GM10266 (cell line): ENCODE data around the gene GLDN.

ENCODE experiments used
- DNase-seq: peaks from one replicate; pipeline ENCODE4 v3.0.0; 2012; ENCODE audit errors: extremely low spot score
- TF ChIP-seq, protein P1 (sequence below): IDR thresholded peaks from 2 replicates; pipeline ENCODE4 v1.5.1; 2012; ENCODE audit warnings: mild to moderate bottlenecking, low read depth; ENCODE audit not compliant: control insufficient read depth, insufficient read depth; ENCODE audit errors: missing control alignments

GLDN gene

GRCh38 chr15:51322621-51323296 lies 18.7 kb upstream of the GLDN start:
- TF ChIP-seq, protein P1, sequence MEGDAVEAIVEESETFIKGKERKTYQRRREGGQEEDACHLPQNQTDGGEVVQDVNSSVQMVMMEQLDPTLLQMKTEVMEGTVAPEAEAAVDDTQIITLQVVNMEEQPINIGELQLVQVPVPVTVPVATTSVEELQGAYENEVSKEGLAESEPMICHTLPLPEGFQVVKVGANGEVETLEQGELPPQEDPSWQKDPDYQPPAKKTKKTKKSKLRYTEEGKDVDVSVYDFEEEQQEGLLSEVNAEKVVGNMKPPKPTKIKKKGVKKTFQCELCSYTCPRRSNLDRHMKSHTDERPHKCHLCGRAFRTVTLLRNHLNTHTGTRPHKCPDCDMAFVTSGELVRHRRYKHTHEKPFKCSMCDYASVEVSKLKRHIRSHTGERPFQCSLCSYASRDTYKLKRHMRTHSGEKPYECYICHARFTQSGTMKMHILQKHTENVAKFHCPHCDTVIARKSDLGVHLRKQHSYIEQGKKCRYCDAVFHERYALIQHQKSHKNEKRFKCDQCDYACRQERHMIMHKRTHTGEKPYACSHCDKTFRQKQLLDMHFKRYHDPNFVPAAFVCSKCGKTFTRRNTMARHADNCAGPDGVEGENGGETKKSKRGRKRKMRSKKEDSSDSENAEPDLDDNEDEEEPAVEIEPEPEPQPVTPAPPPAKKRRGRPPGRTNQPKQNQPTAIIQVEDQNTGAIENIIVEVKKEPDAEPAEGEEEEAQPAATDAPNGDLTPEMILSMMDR, result no peak
- DNase-seq, result no peak

GRCh38 chr15:51323749-51324148 lies 17.7 kb upstream of the GLDN start:
- TF ChIP-seq, protein P1, result no peak
- no peak for DNase-seq

DNA sequence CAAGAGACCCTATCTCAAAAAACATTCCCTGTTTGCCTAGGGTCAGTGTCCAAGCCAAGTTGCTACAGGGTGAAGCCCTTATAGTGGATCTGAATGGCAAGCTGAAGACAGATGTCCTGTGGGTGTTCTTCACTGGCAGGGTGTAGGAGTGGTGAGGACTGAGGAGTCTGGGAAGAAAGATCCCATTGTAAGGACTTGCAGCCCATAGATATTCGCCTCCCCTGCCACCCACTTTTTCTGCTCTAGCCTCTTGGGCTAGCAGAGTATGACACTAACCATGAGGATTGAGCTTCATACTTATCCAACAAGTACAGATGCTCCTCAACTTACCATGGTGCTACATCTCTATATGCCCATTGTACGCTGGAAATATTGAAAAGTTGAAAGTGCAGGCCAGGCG lies 16.3 kb upstream of the GLDN start:
- TF ChIP-seq, protein P1, result no peak

DNA sequence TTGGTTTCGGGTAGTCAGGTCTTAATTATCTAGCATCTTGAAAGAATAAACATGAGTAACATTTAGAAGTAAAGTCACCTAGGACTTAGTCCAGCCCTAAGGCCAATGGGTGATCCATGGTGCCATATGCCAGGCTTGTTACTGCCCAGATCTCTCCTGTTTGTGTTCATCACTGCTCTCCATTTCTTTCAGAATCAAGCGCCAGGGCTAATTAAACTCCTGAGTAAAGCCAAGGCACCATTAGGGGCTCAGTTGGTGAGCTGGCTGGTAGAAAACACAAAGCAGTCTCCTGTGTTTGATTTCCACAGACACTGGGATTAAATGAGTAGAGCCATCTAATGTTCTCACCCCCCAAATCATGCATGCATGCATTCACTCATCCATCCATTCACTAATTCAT lies 14.4 kb upstream of the GLDN start:
- TF ChIP-seq, protein P1, result no peak
- DNase-seq, result no peak

More for the DNA sequence above, 16.3 kb upstream of the GLDN start:
- no peak for DNase-seq

DNA sequence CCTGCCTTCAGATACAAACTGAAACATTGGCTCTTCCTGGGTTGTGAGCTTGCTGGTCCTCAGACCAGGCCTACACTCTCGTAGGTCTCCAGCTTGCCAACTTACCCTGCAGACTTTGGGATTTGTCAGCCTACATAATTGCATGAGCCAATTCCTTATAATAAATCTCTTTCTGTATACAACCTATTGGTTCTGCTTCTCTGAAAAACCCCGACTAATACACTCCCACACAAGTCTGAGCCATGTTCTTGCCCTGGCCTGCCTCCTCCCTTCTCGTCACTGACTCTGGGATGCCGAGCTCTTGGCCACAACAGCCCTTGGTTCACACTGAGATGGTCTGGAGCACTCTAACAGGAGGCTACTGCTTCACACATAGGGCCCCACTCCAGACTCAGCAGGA lies 12.5 kb upstream of the GLDN start:
- no peak for DNase-seq
- TF ChIP-seq, protein P1, result no peak

GRCh38 chr15:51331141-51331540 lies 10.3 kb upstream of the GLDN start:
- no peak for DNase-seq
- TF ChIP-seq, protein P1, result no peak

- TF ChIP-seq, protein P1, result no peak
- no peak for DNase-seq
Measured at GRCh38 chr15:51332206-51333147, 9.0 kb upstream of the GLDN start.
